H1 (cell line): Measurements from ENCODE around the gene SLC7A14.
"Not testable (repeated sequence)": the region's sequence is repeated elsewhere in the genome, so short reads cannot be mapped to it uniquely, and the experiment has no call there.

ENCODE experiments used
- ATF3 ChIP-seq: IDR thresholded peaks from 2 replicates; pipeline ENCODE4 v1.6.1; 2011; ENCODE audit warnings: low read depth, mild to moderate bottlenecking, low read length; ENCODE audit not compliant: insufficient read depth
- CBX8 ChIP-seq: fragments of 300-800, 300-1000 bp; sonication (generic); IDR thresholded peaks from 2 replicates; pipeline ENCODE4 v1.7.1; 2016; ENCODE audit warnings: low read depth, low read length, borderline replicate concordance
- CREB1 ChIP-seq: IDR thresholded peaks from 2 replicates; pipeline ENCODE4 v1.6.1; 2012; ENCODE audit warnings: inconsistent platforms
- GABPA ChIP-seq: IDR thresholded peaks from 2 replicates; pipeline ENCODE4 v1.6.1; 2011; ENCODE audit warnings: mild to moderate bottlenecking, low read length, moderate library complexity, borderline replicate concordance; ENCODE audit not compliant: insufficient read depth
- POLR2AphosphoS5 ChIP-seq: IDR thresholded peaks from 2 replicates; pipeline ENCODE4 v1.6.1; 2011; ENCODE audit warnings: low read depth, low read length
- RAD21 ChIP-seq, 2 experiments: IDR thresholded peaks in 1 of 2; conservative IDR thresholded peaks in 1 of 2; 2 replicates each; pipeline ENCODE4 v1.6.1; 2011; ENCODE audit warnings: low read depth in 2 of 2, low read length in 2 of 2, improper control_type of control experiment in 1 of 2, inconsistent platforms in 1 of 2, mild to moderate bottlenecking in 1 of 2, moderate library complexity in 1 of 2
- TAF1 ChIP-seq: IDR thresholded peaks from 2 replicates; pipeline ENCODE4 v1.6.1; 2011; ENCODE audit warnings: mild to moderate bottlenecking, low read depth, low read length
- ZNF274 ChIP-seq: IDR thresholded peaks from 2 replicates; pipeline ENCODE4 v1.7.0; 2012; ENCODE audit warnings: low read length, borderline replicate concordance; ENCODE audit errors: extremely low read depth
- TF ChIP-seq, protein P1 (sequence below), 3 experiments: IDR thresholded peaks; 1 replicate in 2 of 3; 2 replicates in 1 of 3; pipeline versions ENCODE4 v1.5.1 to v1.6.1; 2011; ENCODE audit warnings: low read length in 3 of 3, mild to moderate bottlenecking in 3 of 3, inconsistent platforms in 2 of 3, low read depth in 1 of 3, moderate library complexity in 1 of 3; ENCODE audit not compliant: insufficient read depth in 1 of 3; ENCODE audit errors: control extremely low read depth in 1 of 3
- TF ChIP-seq, protein P2 (sequence below): IDR thresholded peaks from 2 replicates; pipeline ENCODE4 v1.6.1; 2011; ENCODE audit warnings: low read length, improper control_type of control experiment

GRCh38 chr3:170567598-170567997 is 18.3 kb downstream of the SLC7A14 start:
- not testable (repeated sequence) for TF ChIP-seq ATF3; RAD21 (IDR thresholded peaks at IDR 0.05 in 1 of 2, conservative IDR thresholded peaks at IDR 0.05 in 1 of 2; ENCODE audit: low read depth in 2 of 2, low read length in 2 of 2); TAF1; POLR2AphosphoS5; CBX8; CREB1; ZNF274; GABPA
- TF ChIP-seq, protein P1, sequence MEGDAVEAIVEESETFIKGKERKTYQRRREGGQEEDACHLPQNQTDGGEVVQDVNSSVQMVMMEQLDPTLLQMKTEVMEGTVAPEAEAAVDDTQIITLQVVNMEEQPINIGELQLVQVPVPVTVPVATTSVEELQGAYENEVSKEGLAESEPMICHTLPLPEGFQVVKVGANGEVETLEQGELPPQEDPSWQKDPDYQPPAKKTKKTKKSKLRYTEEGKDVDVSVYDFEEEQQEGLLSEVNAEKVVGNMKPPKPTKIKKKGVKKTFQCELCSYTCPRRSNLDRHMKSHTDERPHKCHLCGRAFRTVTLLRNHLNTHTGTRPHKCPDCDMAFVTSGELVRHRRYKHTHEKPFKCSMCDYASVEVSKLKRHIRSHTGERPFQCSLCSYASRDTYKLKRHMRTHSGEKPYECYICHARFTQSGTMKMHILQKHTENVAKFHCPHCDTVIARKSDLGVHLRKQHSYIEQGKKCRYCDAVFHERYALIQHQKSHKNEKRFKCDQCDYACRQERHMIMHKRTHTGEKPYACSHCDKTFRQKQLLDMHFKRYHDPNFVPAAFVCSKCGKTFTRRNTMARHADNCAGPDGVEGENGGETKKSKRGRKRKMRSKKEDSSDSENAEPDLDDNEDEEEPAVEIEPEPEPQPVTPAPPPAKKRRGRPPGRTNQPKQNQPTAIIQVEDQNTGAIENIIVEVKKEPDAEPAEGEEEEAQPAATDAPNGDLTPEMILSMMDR (IDR thresholded peaks at IDR 0.05; ENCODE audit: control extremely low read depth in 1 of 3, insufficient read depth in 1 of 3, low read depth in 1 of 3, low read length in 3 of 3), result not testable (repeated sequence)
- TF ChIP-seq, protein P2, sequence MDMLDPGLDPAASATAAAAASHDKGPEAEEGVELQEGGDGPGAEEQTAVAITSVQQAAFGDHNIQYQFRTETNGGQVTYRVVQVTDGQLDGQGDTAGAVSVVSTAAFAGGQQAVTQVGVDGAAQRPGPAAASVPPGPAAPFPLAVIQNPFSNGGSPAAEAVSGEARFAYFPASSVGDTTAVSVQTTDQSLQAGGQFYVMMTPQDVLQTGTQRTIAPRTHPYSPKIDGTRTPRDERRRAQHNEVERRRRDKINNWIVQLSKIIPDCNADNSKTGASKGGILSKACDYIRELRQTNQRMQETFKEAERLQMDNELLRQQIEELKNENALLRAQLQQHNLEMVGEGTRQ, result not testable (repeated sequence)
